ENCODE measurements around the gene NDUFB4.
"Not testable (repeated sequence)": the region's sequence is repeated elsewhere in the genome, so short reads cannot be mapped to it uniquely, and the experiment has no call there.

NDUFB4 gene

DNA sequence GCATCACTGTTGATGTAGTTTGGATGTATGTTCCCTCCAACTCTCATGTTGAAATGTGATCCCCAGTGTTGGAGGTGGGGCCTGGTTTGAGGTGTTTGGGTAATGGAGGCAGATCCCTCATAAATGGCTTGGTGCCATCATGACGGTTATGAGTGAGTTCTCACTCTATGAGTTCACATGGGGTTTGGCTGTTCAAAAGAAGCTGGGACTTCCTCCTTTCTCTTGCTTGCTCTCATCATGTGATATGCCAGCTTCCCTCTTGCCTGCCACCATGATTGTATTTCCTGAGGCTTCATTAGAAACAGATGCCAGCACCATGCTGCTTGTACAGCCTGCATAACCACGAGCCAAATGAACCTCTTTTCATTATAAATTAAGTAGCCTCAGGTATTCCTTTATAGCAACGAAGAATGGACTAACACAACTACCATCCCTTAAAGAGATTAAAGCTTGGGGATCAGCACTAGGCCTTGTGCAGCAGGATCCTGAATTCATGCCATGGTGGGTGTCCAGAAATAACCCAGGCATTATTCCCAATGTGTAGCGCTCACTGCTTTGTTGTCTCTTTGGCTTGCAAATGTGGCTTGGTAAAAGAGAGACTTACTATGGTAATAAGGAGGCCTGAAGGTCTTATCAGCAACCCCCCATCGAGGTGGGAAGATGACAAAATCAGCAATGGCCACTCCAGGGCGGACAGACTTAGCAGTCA lies 41.9 kb downstream of the NDUFB4 start:
- DNase-seq (ENCODE audit: low spot score): no peak

DNA sequence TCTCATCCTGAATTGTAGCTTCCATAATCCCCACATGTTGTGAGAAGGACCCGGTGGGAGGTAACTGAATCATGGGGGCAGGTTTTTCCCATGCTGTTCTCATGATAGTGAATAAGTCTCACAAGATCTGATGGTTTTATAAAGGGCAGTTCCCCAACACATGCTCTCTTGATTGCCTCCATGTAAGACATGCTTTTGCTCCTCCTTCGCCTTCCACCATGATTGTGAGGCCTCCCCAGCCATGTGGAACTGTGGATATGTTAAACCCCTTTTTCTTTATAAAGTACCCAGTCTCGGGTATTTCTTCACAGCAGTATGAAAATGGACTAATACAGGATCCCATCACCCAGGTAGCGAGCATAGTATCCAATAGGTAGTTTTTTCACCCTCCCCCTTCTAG lies 42.7 kb downstream of the NDUFB4 start:
- DNase-seq (ENCODE audit: low spot score): not testable (repeated sequence)

DNA sequence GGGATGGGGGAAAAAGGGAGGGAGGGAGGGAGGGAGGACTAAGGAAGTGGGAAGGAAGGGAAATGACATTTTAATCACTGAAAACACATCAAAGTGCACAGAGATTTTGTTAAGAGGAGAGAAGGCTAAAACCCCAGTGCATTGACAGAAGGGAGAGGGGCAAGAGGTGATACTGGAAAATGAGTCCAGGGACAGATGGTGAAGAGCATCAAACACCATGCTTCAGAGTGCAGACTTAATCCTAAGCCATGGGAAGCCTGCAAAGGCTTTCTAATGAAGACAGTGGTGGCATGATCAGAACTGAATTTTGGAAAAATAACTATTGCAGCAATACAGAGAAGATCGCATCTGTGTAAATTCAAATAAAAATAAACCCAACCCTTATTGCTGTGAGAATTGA lies 44.1 kb downstream of the NDUFB4 start:
- no peak for DNase-seq (ENCODE audit: low spot score)

DNA sequence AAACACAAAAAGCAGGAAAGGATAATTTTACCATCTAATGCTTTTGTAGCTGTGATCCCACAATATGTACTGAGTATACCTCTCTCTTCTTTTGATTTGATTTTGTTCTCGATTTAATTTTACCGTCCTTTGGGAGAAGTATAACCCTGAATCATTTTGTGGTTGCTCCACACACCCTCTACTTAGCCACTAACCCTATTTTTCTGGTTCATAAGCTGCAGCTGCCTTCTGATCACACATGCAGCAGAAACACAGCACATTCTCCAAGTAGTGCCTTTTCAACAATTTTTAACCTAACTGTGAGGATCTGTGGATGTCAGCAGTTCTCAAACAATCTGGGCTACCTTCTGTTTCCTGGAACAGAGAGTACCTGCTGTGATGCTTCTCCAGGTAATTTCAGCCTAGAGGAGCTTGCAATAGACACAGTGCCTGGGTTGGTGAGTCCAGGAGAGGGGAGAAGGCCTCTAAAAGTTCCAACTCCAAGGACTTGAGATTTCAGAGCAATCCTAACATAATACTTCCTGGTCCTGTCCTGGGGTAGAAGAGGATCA lies 45.6 kb downstream of the NDUFB4 start:
- DNase-seq (ENCODE audit: low spot score): no peak

DNA sequence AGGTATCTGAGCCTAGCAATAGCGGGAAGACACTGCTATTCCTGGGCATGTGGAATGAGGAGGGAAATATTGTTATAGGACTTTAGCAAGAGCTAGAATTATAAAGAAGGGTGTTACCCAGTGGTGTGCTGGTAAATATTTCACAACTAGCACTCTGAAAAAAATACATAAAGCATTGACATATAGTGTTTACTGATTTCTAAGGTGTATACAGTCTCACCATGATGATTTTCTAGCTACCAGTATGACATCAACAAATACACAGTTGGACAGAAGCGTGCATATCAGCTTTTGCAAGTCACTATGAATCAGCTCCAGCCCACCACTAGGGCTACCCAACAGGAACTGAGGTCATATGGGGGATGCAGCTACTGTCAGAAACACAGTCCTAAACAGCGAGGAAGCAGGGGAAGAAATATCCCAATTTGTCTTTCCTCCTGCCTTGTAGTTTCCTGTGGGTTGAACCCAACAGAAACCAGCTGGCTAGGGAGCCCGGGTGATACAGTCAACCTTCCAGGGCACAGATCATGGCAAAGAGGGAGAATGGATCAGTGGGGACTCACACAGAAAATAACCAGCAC lies 46.3 kb downstream of the NDUFB4 start:
- DNase-seq (ENCODE audit: low spot score): no peak

DNA sequence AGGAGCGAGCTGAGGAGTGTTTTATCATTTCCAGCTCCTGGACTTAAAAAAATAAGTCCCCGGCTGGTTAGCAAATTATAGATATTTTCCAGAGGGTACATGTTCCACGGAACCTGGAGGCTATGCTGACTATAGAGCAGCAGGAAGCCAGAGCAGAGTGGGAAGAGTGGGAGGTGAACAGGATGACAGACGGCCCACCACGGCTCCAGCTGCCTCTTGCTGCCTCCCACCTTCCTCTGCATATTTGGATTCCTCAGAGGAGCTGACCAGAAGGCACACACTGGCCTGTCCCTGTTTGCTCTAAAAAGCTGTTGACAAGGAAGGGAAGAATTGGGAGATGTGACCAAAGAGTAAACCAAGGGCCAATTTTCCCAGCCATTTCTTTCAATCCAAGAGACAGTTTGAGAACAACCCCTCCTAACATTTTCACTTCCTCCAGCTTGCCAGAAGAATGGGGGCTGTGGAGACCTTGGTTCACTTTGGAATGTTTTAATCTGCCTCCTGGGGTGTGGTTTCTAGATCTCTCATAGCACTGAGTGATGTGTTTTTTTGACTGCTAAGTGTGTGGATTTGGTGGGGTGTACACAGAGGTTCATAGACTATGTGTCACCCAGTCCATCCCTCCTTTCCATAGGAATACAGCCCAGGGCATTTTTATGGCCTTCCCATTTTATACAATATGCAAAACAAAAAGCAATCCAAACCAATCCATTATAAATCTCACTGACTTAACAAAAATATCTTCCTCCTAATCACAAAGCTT lies 49.1 kb downstream of the NDUFB4 start:
- DNase-seq (ENCODE audit: low spot score): no peak

DNA sequence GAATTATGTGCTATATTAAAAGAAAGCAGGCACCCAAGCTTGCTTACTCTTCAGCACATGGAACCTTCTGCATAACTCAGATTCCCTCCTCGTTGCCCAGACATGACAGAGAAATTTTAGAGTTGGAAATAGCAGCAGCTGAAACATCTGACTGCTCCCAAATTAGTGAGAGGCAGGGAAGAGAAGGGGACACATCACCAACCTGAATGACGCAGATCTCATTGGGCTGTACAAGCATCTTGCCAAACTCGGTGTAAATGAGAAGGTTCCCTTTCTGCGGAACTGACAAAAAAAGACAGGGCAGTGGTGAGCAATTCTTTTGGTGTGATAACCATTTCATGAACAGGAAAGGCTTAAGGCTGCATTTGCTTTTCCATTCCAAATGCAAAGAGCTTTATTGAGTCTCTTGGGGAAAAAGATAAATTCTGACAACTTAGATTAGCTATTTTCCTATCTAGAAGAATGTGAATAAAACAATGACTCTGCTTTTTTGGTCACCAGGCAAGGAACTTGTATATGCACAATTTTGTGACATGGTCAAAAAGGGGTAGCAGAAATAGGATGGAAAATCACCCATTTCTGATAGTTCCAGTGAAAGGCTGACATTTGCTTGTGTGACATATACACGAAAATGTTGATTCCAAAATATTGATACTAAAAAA lies 50.8 kb downstream of the NDUFB4 start:
- no peak for DNase-seq (ENCODE audit: low spot score)

DNA sequence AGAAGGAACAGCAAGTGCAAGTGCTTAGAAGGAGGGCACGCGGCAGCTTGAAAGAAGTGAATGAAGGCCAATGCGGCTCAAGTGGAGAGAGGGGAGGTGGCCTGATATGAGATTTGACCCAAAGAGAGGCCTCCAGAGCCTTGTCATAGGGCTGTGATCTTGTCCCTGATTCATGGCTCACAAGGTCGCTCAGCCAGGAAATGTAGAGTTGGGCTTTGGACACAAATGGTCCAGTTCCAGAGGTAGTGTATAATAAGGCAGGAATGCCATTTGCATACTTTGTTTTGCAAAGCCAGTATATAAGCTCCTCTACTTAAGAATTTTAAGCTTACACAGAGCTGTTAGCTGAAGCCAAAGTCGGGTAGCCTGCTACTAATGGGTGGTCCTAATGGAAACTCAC lies 52.2 kb downstream of the NDUFB4 start:
- DNase-seq (ENCODE audit: low spot score): no peak

DNA sequence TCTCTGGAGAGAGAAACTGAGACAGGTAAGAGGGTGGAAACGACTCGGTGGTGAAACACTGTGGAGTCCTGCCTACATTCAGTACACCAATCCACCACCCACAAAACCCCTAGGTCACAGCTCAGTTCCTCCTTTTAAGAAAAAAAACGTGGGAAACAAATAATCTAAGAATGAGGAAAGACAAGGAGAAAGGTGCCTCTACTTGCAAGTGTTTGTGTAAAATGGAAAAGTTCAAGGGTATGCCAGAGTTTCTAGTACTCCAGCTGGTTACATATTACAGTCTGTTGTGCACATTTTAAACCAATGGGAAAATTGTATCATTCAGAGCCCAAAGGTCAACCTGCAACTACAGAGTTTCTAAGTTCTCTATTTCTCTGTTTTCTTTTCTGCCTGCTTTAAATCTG lies 53.7 kb downstream of the NDUFB4 start:
- no peak for DNase-seq (ENCODE audit: low spot score)

DNA sequence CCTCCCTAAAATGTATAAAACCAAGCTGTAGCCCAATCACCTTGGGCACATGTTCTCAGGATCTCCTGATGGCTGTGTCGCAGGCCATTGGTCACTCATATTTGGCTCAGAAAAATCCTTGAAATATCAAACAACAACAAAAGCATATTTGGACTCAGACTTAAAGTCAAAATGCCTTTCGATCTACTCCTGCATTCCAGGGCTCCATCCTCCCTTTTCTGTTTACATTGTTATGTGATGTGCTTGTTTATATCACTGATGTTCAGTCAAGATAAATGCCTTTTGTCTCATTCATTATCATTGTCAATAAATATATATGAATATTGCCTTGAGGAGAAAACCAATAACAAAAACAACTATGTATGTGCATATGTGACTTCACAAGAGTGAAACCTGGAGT lies 54.2 kb downstream of the NDUFB4 start:
- DNase-seq (ENCODE audit: low spot score): no peak

Measured in left forelimb (tissue), 1 donor.